GM12878 (cell line): Measurements from ENCODE around the gene MEOX1. TPM values are rescaled to one million over a fixed set of nuclear protein-coding genes. Genes with fewer than 3 reads are reported as not detected.

ENCODE experiments used
- ASH2L ChIP-seq: fragments of 300-600, 200-600 bp; sonication (generic); IDR thresholded peaks from 2 replicates; pipeline ENCODE4 v1.6.1; 2017; ENCODE audit warnings: low read depth, mild to moderate bottlenecking, borderline replicate concordance
- CBX5 ChIP-seq: sonication (generic); IDR thresholded peaks from 2 replicates; pipeline ENCODE4 v1.6.1; 2016; ENCODE audit warnings: low read depth, moderate library complexity, mild to moderate bottlenecking, inconsistent platforms
- GABPA ChIP-seq: IDR thresholded peaks from 2 replicates; pipeline ENCODE4 v1.6.1; 2014; ENCODE audit warnings: antibody characterized with exemption, low read depth, mild to moderate bottlenecking, inconsistent platforms
- LARP7 ChIP-seq: fragments of 450-650 bp; IDR thresholded peaks from 2 replicates; pipeline ENCODE4 v1.6.1; 2017; ENCODE audit warnings: mild to moderate bottlenecking
- MEF2B ChIP-seq: fragments of 450-650 bp; IDR thresholded peaks from 2 replicates; pipeline ENCODE4 v1.6.1; 2018; ENCODE audit warnings: mild to moderate bottlenecking, moderate library complexity; ENCODE audit not compliant: partially characterized antibody, poor library complexity, severe bottlenecking
- MYB ChIP-seq: fragments of 150-350 bp; IDR thresholded peaks from 2 replicates; pipeline ENCODE4 v1.6.1; 2014; ENCODE audit warnings: mild to moderate bottlenecking, low read depth, low read length, borderline replicate concordance
- NR2F1 ChIP-seq: fragments of 450-650 bp; conservative IDR thresholded peaks from 2 replicates; pipeline ENCODE4 v1.6.1; 2017; ENCODE audit warnings: mild to moderate bottlenecking
- RAD51 ChIP-seq: fragments of 450-650 bp; IDR thresholded peaks from 2 replicates; pipeline ENCODE4 v1.6.1; 2016; ENCODE audit warnings: moderate library complexity, mild to moderate bottlenecking, inconsistent platforms
- SIN3A ChIP-seq: IDR thresholded peaks from 2 replicates; pipeline ENCODE4 v1.6.1; 2012; ENCODE audit warnings: low read depth, low read length, improper control_type of control experiment
- SMARCA5 ChIP-seq: fragments of 450-650 bp; IDR thresholded peaks from 2 replicates; pipeline ENCODE4 v1.6.1; 2017; ENCODE audit warnings: mild to moderate bottlenecking
- TBL1XR1 ChIP-seq: IDR thresholded peaks from 2 replicates; pipeline ENCODE4 v1.6.1; 2012; ENCODE audit warnings: low read depth, low read length, improper control_type of control experiment
- TCF12 ChIP-seq: IDR thresholded peaks from 2 replicates; pipeline ENCODE4 v1.6.1; 2011; ENCODE audit warnings: low read depth, mild to moderate bottlenecking, low read length
- ZZZ3 ChIP-seq: IDR thresholded peaks from 2 replicates; pipeline ENCODE4 v1.6.1; 2011; ENCODE audit warnings: low read depth; ENCODE audit not compliant: control insufficient read depth, insufficient read length
- polyA plus RNA-seq, 11 experiments: library from polyadenylated mRNA; depleted of rRNA in 4 of 11; unstranded in 6 of 11; stranded (reverse) in 5 of 11; fragments of >200 nt; fragmentation: Nextera tagmentation in 4 of 11; fragmentation: Illumina TruSeq in 1 of 11; extraction: Ambion mirVana in 4 of 11; extraction: Trizol in 1 of 11; gene quantifications; 1 replicate in 1 of 11; 2 replicates in 10 of 11; pipeline versions ENCODE4 v1.2.1 to v1.2.3, GENCODE V29; 2011 to 2016; ENCODE audit warnings: inconsistent platforms in 2 of 11, missing spikeins in 2 of 11, low read depth in 1 of 11
- total RNA-seq, 4 experiments: library from RNA; depleted of rRNA in 3 of 4; stranded (reverse); fragments of >200 nt in 3 of 4; fragmentation: Illumina TruSeq in 1 of 4; extraction: Trizol in 1 of 4; gene quantifications; 2 replicates each; pipeline versions ENCODE4 v1.2.1 to v1.2.3, GENCODE V29; 2013 to 2021
- TF ChIP-seq, protein P1 (sequence below): fragments of 450-650 bp; IDR thresholded peaks from 2 replicates; pipeline ENCODE4 v1.6.1; 2017; ENCODE audit warnings: low read depth, mild to moderate bottlenecking, moderate library complexity
- TF ChIP-seq, protein P2 (sequence below): fragments of 450-650 bp; IDR thresholded peaks from 2 replicates; pipeline ENCODE4 v1.6.1; 2016; ENCODE audit warnings: mild to moderate bottlenecking, moderate library complexity, borderline replicate concordance
- TF ChIP-seq, protein P3 (sequence below): IDR thresholded peaks from 2 replicates; pipeline ENCODE4 v1.6.1; 2011; ENCODE audit warnings: low read depth, low read length, improper control_type of control experiment, borderline replicate concordance
- TF ChIP-seq, protein P4 (sequence below): IDR thresholded peaks from 2 replicates; pipeline ENCODE4 v1.6.1; 2011; ENCODE audit warnings: borderline replicate concordance, low read depth, mild to moderate bottlenecking, moderate library complexity, low read length; ENCODE audit not compliant: insufficient read depth, poor library complexity, severe bottlenecking
- TF ChIP-seq, protein P5 (sequence below): fragments of 450-650 bp; formaldehyde crosslinking; IDR thresholded peaks from 2 replicates; pipeline ENCODE4 v1.4.0; 2020; ENCODE audit warnings: mild to moderate bottlenecking, moderate library complexity

The MEOX1 gene
- total and polyA plus RNA-seq, 10 of the 15 experiments (the other 5 are each of a cell fraction or from before 2014, with no cell fraction given) = 0.19 to 9.4 (median 0.46) TPM

DNA sequence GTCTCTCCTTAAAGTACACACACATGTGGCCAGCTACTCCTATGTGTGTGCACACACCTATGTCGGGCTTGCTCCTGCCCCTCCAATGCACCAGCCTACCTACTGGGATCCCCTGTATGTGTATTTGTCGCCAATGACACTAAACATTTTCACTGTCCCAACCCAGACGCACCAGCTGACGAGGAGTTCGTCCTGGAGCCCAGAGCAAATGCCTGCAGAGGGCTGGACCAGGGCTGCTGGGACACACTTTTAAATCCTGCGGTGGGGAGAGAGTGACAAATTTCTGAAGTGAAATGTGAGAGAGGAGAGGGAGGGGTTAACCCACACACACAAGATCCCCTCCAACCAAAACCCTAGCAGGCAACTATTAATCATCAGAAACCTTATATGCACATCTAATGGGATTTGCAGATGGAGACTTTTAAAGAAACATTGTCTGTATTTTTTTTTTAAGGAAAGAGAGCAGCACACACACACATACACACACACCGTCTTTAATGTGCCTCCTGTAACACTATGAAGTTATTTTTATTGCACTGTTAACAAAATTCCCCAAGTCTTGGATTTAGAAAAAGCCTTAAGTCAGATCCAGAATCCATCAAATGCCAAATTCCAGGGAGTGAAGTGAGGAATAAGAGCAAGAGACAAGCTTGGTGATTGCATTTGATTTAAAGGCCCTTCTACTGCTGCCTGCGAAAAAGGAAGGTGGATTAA, at the start of gene MEOX1 (continued):
- TF ChIP-seq, protein P1, sequence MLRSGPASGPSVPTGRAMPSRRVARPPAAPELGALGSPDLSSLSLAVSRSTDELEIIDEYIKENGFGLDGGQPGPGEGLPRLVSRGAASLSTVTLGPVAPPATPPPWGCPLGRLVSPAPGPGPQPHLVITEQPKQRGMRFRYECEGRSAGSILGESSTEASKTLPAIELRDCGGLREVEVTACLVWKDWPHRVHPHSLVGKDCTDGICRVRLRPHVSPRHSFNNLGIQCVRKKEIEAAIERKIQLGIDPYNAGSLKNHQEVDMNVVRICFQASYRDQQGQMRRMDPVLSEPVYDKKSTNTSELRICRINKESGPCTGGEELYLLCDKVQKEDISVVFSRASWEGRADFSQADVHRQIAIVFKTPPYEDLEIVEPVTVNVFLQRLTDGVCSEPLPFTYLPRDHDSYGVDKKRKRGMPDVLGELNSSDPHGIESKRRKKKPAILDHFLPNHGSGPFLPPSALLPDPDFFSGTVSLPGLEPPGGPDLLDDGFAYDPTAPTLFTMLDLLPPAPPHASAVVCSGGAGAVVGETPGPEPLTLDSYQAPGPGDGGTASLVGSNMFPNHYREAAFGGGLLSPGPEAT = peak; percentile 69
- TF ChIP-seq, protein P2, sequence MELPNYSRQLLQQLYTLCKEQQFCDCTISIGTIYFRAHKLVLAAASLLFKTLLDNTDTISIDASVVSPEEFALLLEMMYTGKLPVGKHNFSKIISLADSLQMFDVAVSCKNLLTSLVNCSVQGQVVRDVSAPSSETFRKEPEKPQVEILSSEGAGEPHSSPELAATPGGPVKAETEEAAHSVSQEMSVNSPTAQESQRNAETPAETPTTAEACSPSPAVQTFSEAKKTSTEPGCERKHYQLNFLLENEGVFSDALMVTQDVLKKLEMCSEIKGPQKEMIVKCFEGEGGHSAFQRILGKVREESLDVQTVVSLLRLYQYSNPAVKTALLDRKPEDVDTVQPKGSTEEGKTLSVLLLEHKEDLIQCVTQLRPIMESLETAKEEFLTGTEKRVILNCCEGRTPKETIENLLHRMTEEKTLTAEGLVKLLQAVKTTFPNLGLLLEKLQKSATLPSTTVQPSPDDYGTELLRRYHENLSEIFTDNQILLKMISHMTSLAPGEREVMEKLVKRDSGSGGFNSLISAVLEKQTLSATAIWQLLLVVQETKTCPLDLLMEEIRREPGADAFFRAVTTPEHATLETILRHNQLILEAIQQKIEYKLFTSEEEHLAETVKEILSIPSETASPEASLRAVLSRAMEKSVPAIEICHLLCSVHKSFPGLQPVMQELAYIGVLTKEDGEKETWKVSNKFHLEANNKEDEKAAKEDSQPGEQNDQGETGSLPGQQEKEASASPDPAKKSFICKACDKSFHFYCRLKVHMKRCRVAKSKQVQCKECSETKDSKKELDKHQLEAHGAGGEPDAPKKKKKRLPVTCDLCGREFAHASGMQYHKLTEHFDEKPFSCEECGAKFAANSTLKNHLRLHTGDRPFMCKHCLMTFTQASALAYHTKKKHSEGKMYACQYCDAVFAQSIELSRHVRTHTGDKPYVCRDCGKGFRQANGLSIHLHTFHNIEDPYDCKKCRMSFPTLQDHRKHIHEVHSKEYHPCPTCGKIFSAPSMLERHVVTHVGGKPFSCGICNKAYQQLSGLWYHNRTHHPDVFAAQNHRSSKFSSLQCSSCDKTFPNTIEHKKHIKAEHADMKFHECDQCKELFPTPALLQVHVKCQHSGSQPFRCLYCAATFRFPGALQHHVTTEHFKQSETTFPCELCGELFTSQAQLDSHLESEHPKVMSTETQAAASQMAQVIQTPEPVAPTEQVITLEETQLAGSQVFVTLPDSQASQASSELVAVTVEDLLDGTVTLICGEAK = peak; percentile 21; the same call in 1 of the 2 replicates
- TF ChIP-seq GABPA (no peak), TBL1XR1 (no peak), LARP7 (no peak), MYB (no peak), ZZZ3 (no peak), MEF2B (no peak), SIN3A (no peak), RAD51 (no peak), TCF12 (no peak), CBX5 (no peak), ASH2L (no peak), SMARCA5 (peak; percentile 87), NR2F1 (0 out of 2 replicates have a peak, but pooled peaks have one; percentile 5)
- TF ChIP-seq, protein P3, sequence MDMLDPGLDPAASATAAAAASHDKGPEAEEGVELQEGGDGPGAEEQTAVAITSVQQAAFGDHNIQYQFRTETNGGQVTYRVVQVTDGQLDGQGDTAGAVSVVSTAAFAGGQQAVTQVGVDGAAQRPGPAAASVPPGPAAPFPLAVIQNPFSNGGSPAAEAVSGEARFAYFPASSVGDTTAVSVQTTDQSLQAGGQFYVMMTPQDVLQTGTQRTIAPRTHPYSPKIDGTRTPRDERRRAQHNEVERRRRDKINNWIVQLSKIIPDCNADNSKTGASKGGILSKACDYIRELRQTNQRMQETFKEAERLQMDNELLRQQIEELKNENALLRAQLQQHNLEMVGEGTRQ = no peak
- TF ChIP-seq, protein P4, sequence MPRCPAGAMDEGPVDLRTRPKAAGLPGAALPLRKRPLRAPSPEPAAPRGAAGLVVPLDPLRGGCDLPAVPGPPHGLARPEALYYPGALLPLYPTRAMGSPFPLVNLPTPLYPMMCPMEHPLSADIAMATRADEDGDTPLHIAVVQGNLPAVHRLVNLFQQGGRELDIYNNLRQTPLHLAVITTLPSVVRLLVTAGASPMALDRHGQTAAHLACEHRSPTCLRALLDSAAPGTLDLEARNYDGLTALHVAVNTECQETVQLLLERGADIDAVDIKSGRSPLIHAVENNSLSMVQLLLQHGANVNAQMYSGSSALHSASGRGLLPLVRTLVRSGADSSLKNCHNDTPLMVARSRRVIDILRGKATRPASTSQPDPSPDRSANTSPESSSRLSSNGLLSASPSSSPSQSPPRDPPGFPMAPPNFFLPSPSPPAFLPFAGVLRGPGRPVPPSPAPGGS = no peak
- TF ChIP-seq, protein P5, sequence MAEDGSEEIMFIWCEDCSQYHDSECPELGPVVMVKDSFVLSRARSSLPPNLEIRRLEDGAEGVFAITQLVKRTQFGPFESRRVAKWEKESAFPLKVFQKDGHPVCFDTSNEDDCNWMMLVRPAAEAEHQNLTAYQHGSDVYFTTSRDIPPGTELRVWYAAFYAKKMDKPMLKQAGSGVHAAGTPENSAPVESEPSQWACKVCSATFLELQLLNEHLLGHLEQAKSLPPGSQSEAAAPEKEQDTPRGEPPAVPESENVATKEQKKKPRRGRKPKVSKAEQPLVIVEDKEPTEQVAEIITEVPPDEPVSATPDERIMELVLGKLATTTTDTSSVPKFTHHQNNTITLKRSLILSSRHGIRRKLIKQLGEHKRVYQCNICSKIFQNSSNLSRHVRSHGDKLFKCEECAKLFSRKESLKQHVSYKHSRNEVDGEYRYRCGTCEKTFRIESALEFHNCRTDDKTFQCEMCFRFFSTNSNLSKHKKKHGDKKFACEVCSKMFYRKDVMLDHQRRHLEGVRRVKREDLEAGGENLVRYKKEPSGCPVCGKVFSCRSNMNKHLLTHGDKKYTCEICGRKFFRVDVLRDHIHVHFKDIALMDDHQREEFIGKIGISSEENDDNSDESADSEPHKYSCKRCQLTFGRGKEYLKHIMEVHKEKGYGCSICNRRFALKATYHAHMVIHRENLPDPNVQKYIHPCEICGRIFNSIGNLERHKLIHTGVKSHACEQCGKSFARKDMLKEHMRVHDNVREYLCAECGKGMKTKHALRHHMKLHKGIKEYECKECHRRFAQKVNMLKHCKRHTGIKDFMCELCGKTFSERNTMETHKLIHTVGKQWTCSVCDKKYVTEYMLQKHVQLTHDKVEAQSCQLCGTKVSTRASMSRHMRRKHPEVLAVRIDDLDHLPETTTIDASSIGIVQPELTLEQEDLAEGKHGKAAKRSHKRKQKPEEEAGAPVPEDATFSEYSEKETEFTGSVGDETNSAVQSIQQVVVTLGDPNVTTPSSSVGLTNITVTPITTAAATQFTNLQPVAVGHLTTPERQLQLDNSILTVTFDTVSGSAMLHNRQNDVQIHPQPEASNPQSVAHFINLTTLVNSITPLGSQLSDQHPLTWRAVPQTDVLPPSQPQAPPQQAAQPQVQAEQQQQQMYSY (CRISPR knock-in tag) = no peak
